H1 (cell line): ENCODE measurements around the gene MMGT1. TPM values are rescaled to one million over a fixed set of nuclear protein-coding genes. Genes with fewer than 3 reads are reported as not detected.

ENCODE experiments used
- CTCF ChIP-seq, 3 experiments: IDR thresholded peaks; 1 replicate in 2 of 3; 2 replicates in 1 of 3; pipeline versions ENCODE4 v1.5.1 to v1.6.1; 2011; ENCODE audit warnings: low read length in 3 of 3, mild to moderate bottlenecking in 3 of 3, inconsistent platforms in 2 of 3, low read depth in 1 of 3, moderate library complexity in 1 of 3; ENCODE audit not compliant: insufficient read depth in 1 of 3; ENCODE audit errors: control extremely low read depth in 1 of 3
- RBBP5 ChIP-seq: IDR thresholded peaks from 2 replicates; pipeline ENCODE4 v1.7.1; 2012; ENCODE audit warnings: low read depth, mild to moderate bottlenecking, inconsistent platforms, low read length, moderate library complexity, borderline replicate concordance
- ZNF274 ChIP-seq: IDR thresholded peaks from 2 replicates; pipeline ENCODE4 v1.7.0; 2012; ENCODE audit warnings: low read length, borderline replicate concordance; ENCODE audit errors: extremely low read depth
- polyA plus RNA-seq, 7 experiments: library from polyadenylated mRNA; depleted of rRNA in 3 of 7; stranded (reverse) in 5 of 7; unstranded in 2 of 7; fragments of >200 nt in 5 of 7; fragments of 200-250 nt in 2 of 7; gene quantifications; 1 replicate in 5 of 7; 2 replicates in 1 of 7; 4 replicates in 1 of 7; pipeline versions ENCODE4 v1.2.1 to v1.2.3, GENCODE V29; 2011 to 2013; ENCODE audit warnings: missing spikeins in 2 of 7, mixed read lengths in 2 of 7
- total RNA-seq: library from RNA; stranded (reverse); fragmentation: NEBNext Ultra II Directional; extraction: Animal tissue kit (Norgen Biotek cat#: 25700); gene quantifications from 2 replicates; pipeline ENCODE4 v1.2.1, GENCODE V29; 2021

Gene MMGT1
- total and polyA plus RNA-seq, 2 of the 8 experiments (the other 6 are each of a cell fraction or from before 2014, with no cell fraction given), result 10.0 to 20.5 TPM

GRCh38 chrX:135944486-135944885 lies 29.3 kb downstream of the MMGT1 start (continued):
- TF ChIP-seq RBBP5, result no peak
- no peak for TF ChIP-seq CTCF (IDR thresholded peaks at IDR 0.05; ENCODE audit: control extremely low read depth in 1 of 3, insufficient read depth in 1 of 3, low read depth in 1 of 3, low read length in 3 of 3)
- no peak for TF ChIP-seq ZNF274
